Mammary epithelial cell (primary cell): ENCODE data around the gene AP3S1.
"Not testable (repeated sequence)": the region's sequence is repeated elsewhere in the genome, so short reads cannot be mapped to it uniquely, and the experiment has no call there.

Experiments used
- EZH2 ChIP-seq: IDR thresholded peaks from 2 replicates; pipeline ENCODE4 v1.6.1; 2012; ENCODE audit warnings: low read length, inconsistent platforms, borderline replicate concordance
- TF ChIP-seq, protein P1 (sequence below), 2 donors: IDR thresholded peaks in 1 of 2; conservative IDR thresholded peaks in 1 of 2; 2 replicates each; pipeline ENCODE4 v1.5.1; 2011 to 2012; ENCODE audit warnings: inconsistent platforms in 2 of 2, low read length in 2 of 2, mild to moderate bottlenecking in 2 of 2, control low read depth in 1 of 2, low read depth in 1 of 2; ENCODE audit not compliant: insufficient read depth in 1 of 2; ENCODE audit errors: extremely low read depth in 1 of 2

DNA sequence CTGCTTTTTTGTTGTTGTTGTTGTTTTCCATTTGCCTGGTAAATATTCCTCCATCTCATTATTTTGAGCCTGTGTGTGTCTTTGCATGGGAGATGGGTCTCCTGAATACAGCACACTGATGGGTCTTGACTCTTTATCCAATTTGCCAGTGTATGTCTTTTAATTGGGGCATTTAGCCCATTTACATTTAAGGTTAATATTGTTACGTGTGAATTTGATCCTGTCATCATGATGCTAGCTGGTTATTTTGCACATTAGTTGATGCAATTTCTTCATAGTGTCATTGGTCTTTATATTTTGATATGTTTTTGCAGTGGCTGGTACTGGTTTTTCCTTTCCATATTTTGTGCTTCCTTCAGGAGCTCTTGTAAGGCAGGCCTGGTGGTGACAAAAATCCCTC lies 16.8 kb upstream of the AP3S1 start:
- TF ChIP-seq, protein P1, sequence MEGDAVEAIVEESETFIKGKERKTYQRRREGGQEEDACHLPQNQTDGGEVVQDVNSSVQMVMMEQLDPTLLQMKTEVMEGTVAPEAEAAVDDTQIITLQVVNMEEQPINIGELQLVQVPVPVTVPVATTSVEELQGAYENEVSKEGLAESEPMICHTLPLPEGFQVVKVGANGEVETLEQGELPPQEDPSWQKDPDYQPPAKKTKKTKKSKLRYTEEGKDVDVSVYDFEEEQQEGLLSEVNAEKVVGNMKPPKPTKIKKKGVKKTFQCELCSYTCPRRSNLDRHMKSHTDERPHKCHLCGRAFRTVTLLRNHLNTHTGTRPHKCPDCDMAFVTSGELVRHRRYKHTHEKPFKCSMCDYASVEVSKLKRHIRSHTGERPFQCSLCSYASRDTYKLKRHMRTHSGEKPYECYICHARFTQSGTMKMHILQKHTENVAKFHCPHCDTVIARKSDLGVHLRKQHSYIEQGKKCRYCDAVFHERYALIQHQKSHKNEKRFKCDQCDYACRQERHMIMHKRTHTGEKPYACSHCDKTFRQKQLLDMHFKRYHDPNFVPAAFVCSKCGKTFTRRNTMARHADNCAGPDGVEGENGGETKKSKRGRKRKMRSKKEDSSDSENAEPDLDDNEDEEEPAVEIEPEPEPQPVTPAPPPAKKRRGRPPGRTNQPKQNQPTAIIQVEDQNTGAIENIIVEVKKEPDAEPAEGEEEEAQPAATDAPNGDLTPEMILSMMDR (conservative IDR thresholded peaks at IDR 0.05 in 1 of 2, IDR thresholded peaks at IDR 0.05 in 1 of 2; ENCODE audit: extremely low read depth in 1 of 2, insufficient read depth in 1 of 2, low read depth in 1 of 2, low read length in 2 of 2), result not testable (repeated sequence)
- not testable (repeated sequence) for TF ChIP-seq EZH2
